KOPT-K1 (cell line): ENCODE measurements around the gene ACER1.
"Not testable (repeated sequence)": the region's sequence is repeated elsewhere in the genome, so short reads cannot be mapped to it uniquely, and the experiment has no call there.

Source experiments
- H3K27ac ChIP-seq: fragments of 200-600 bp; sonication (generic); 2 replicates; pipeline ENCODE4 v1.5.1; 2016; ENCODE audit warnings: antibody characterized with exemption, mild to moderate bottlenecking, low read depth, low read length; ENCODE audit not compliant: poor library complexity, severe bottlenecking
- H3K36me3 ChIP-seq: fragments of 200-600 bp; sonication (generic); 2 replicates; pipeline ENCODE4 v1.5.1; 2017; ENCODE audit warnings: antibody characterized with exemption, mild to moderate bottlenecking, low read length, moderate library complexity; ENCODE audit not compliant: insufficient read depth
- H3K9me3 ChIP-seq: fragments of 200-600 bp; sonication (generic); 2 replicates; pipeline ENCODE4 v1.5.1; 2017; ENCODE audit warnings: antibody characterized with exemption, low read length, mild to moderate bottlenecking; ENCODE audit not compliant: insufficient read depth, poor library complexity, severe bottlenecking

Gene ACER1

GRCh38 chr19:6362351-6362801, 29.0 kb upstream of the ACER1 start:
- peak overlapping the region; percentile 92 for H3K27ac ChIP-seq
- H3K9me3 ChIP-seq, result no peaks in the 10 kb centered on the region
- H3K36me3 ChIP-seq, result peaks cover 39% of the 10 kb centered on the region

GRCh38 chr19:6362027-6362350, 28.6 kb upstream of the ACER1 start:
- peak overlapping the region; percentile 92 for H3K27ac ChIP-seq
- no peaks in the 10 kb centered on the region for H3K9me3 ChIP-seq
- peaks cover 36% of the 10 kb centered on the region for H3K36me3 ChIP-seq

- Histone ChIP-seq H3K36me3 (peaks cover 24% of the 10 kb centered on the region), H3K27ac (peak overlapping the region; percentile 92)
- H3K9me3 ChIP-seq, result not testable (repeated sequence)
Measured at GRCh38 chr19:6360857-6361216, 27.4 kb upstream of the ACER1 start.

DNA sequence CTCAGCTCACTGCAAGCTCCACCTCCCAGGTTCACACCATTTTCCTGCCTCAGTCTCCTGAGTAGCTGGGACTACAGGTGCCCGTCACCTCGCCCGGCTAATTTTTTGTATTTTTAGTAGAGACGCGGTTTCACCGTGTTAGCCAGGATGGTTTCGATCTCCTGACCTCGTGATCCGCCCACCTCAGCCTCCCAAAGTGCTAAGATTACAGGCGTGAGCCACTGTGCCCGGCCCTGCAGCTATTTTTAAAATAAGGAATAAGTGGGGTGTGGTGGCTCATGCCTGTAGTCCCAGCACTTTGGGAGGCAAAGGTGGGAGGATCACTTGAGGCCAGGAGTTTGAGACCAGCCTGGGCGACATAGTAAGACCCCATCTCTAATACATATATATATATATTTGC, 27.0 kb upstream of the ACER1 start:
- H3K36me3 ChIP-seq, result peaks cover 20% of the 10 kb centered on the region
- not testable (repeated sequence) for H3K27ac ChIP-seq

GRCh38 chr19:6359568-6360341, 26.3 kb upstream of the ACER1 start:
- H3K36me3 ChIP-seq, result peaks cover 13% of the 10 kb centered on the region
- H3K9me3 ChIP-seq, result no peaks in the 10 kb centered on the region
- no peak overlapping the region for H3K27ac ChIP-seq

More for the DNA sequence above, 27.0 kb upstream of the ACER1 start:
- not testable (repeated sequence) for H3K9me3 ChIP-seq

GRCh38 chr19:6358003-6358402, 24.6 kb upstream of the ACER1 start:
- H3K27ac ChIP-seq, result no peak overlapping the region
- H3K9me3 ChIP-seq, result no peaks in the 10 kb centered on the region
- no peaks in the 10 kb centered on the region for H3K36me3 ChIP-seq

DNA sequence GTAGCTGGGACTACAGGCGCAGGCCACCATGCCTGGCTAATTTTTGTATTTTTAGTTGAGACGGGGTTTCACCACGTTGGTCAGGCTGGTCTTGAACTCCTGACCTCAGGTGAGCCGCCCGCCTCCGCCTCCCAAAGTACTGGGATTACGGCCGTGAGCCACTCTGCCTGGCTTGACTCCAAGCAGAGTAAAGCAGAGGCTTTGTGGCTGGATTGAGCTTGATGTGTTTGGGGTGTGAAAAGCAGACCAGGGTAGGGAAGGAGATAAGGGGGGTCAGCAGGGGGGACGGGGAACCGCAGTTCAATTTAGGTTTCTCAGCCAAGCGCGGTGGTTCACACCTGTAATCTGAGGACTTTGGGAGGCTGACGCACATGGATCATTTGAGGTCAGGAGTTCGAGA, 23.8 kb upstream of the ACER1 start:
- no peaks in the 10 kb centered on the region for H3K36me3 ChIP-seq
- H3K27ac ChIP-seq, result no peak overlapping the region
- H3K9me3 ChIP-seq, result no peaks in the 10 kb centered on the region

GRCh38 chr19:6355321-6356040, 22.1 kb upstream of the ACER1 start:
- H3K36me3 ChIP-seq, H3K27ac ChIP-seq, H3K9me3 ChIP-seq: not testable (repeated sequence)

DNA sequence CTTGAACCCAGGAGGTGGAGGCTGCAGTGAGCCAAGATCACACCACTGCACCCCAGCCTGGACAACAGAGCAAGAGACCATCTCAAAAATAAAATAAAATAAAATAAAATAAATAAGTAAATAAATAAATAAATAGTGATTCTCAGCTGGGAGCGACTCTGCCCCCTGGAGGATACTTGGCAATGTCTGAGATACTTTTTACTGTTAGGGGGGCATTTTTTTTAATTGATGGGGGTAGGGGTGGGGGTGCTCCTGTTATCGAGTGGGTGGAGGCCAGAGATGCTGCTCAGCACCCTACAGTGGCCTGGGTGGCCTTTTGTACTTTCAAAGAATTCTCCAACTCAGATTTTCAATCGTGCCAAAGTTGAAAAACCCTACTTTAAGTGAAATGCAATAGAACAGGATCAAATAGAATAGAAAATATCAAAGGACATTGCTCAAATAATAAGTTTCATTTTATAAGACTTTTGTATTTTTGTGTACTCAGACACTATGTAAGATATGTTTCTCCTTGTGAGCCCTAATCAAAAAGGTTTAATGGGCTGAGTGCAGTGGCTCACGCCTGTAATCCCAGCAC, 20.8 kb upstream of the ACER1 start:
- Histone ChIP-seq H3K9me3 (no peaks in the 10 kb centered on the region), H3K27ac (no peak overlapping the region), H3K36me3 (no peaks in the 10 kb centered on the region)

DNA sequence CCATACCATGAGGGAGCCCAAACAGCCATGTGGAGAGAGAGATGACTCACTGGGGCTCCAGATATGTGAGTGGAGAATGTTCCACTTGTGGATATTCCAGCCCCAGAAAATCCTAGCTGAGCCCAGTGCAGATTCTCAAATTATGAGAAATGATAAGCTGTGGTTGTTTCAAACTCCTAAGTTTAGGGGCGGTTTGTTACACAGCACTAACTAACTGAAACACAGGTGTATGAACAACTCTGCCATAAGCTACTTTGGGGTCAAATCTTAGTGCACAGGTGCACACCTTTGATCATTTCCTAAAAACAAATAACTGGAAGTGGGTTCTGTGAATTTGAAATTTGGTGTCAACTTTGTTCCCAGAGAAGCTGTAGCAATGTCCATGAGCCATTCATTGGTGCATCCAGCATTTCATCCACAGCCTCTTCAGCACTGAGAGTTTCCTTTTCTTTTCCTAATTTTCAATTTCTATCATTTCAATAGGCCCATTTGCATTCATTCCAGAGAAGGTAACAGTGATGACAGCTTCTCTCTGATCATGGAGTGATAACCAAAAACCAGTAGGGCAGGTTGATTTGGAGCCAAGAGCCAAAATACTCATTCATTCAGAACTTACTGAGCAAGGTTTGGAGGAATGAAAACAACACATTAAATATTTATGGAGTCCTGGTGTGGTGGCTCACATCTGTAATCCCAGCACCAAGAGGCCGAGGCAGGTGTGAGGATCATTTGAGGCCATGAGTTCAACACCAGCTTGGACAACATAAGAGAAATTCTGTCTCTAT, 19.2 kb upstream of the ACER1 start:
- no peaks in the 10 kb centered on the region for H3K9me3 ChIP-seq
- H3K27ac ChIP-seq, result no peak overlapping the region
- H3K36me3 ChIP-seq, result no peaks in the 10 kb centered on the region

DNA sequence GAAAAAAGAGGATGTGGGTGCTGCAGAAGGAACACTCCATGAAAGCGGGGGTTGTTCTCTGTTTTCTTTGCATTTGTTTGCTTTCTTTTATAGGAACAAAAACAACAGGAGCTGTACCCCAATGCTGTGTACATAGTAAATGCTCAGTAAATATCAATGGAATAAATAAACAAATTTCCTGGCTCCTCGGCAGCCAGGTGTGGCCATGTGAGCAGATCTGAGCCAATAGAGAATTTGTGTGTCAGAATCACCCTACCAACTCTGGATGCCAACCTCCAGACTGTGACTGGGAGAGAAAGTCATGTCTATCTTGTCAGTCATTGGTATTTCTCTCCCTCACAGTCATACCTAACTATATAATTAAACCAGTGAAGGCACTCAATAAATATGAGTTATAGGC, 17.3 kb upstream of the ACER1 start:
- Histone ChIP-seq H3K9me3 (no peaks in the 10 kb centered on the region), H3K36me3 (no peaks in the 10 kb centered on the region), H3K27ac (no peak overlapping the region)

DNA sequence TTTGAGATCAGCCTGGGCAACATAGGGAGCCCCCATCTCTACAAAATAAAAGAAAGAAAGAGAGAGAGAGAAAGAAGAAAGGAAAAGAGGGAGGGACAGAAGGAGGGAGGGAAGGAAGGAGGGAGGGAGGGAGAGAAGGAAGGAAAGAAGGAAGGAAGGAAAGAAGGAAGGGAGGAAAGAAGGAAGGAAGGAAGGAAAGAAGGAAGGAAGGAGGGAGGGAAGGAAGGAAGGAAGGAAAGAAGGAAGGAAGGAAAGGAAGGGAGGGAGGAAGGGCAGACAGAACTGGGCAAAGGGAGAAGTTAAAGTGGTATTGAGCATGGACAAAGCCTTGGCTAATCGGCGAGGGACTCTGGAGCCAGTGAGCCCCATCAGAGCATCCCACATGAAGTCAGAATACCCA, 15.9 kb upstream of the ACER1 start:
- H3K9me3 ChIP-seq, H3K27ac ChIP-seq, H3K36me3 ChIP-seq: not testable (repeated sequence)

- Histone ChIP-seq H3K9me3 (no peaks in the 10 kb centered on the region), H3K27ac (no peak overlapping the region), H3K36me3 (no peaks in the 10 kb centered on the region)
Measured at GRCh38 chr19:6343462-6343861, 10.1 kb upstream of the ACER1 start.

DNA sequence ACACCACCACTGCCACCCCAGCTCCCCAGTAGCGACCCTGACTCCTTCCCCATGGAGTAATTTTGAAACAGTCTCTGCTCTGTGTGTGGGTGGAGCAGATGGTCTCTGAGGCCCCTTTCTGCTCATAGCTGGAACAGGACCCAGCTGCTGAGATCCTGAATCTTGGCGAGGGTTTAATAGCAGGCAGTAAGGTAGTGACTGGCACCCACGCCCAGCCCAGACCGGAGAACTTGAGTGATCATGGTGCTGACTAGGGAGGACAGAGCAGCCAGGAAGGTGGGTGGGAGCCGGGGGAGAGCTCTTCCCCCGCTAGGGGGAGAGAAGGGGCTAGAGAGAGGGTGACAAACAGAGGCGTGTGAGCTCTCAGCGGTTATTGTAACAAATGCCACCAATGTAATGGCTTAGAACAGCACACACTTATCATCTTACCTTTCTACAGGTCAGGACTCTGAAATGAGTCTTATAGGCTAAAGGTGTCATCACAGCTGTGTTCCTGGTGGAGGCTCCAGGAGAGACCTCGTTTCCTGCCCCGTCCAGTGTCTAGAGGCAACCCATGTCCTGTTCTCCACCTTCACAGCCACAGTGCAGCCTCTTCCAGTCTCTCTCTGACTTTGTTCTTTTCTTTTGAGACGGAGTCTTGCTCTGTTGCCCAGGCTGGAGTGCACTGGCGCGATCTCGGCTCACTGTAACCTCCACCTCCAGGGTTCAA, 7.2 kb upstream of the ACER1 start:
- H3K36me3 ChIP-seq, result no peaks in the 10 kb centered on the region
- no peak overlapping the region for H3K27ac ChIP-seq
- H3K9me3 ChIP-seq, result no peaks in the 10 kb centered on the region
